ENCODE results near the gene MAGEA8.
"Not testable (repeated sequence)": the region's sequence is repeated elsewhere in the genome, so short reads cannot be mapped to it uniquely, and the experiment has no call there.

The MAGEA8 gene

GRCh38 chrX:149865390-149865789 lies 15.6 kb upstream of the MAGEA8 start:
- DNase-seq (ENCODE audit: low read depth), result no peak
- TF ChIP-seq CTCF (IDR thresholded peaks at IDR 0.05; ENCODE audit: low read depth, low read length, missing control alignments), result no peak
- in situ Hi-C loops (cut with HindIII; ENCODE audit: low sequenced_read_pairs), result no loop called here
- H3K4me3 ChIP-seq (ENCODE audit: low read depth, low read length), result no peak overlapping the region

DNA sequence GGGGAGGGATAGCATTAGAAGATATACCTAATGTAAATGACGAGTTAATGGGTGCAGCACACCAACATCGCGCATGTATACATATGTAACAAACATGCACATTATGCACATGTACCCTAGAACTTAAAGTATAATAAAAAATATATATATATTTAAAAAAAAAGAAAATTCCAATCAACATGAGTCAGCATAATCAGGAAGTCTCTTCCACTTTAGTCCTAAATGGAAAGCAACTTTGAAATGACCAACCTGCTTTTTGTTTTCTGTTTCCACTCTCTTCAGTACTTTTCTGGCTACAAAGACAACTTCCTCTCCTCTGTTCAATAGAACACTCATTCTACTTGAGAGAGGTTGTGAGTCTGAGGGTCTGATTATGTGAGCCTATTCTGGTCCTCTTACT lies 13.5 kb upstream of the MAGEA8 start:
- no peak for DNase-seq (ENCODE audit: low read depth)
- in situ Hi-C loops (cut with HindIII; ENCODE audit: low sequenced_read_pairs), result no loop called here

DNA sequence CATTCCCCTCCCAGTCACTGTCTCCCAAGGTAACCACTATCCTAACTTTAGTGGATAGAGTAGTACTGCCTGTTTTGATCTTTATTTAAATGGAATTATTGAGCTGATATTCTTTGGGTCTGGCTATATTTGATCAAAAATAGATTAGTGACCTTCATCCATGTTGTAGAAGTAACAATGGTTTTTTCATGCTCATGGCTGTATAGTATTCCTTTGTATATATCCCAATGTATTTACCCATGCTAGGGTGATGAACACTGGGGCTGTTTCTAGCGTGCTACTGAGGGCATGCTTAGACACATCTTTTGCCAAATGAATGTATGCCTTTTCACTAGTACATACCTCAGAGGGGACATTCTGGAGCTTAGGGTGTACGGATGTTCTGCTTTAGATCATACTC lies 10.1 kb upstream of the MAGEA8 start:
- H3K4me3 ChIP-seq (ENCODE audit: low read depth, low read length), result no peak overlapping the region
- in situ Hi-C loops (cut with HindIII; ENCODE audit: low sequenced_read_pairs), result no loop called here
- TF ChIP-seq CTCF (IDR thresholded peaks at IDR 0.05; ENCODE audit: low read depth, low read length, missing control alignments), result no peak
- DNase-seq (ENCODE audit: low read depth), result no peak

More for the DNA sequence above, 13.5 kb upstream of the MAGEA8 start:
- TF ChIP-seq CTCF (IDR thresholded peaks at IDR 0.05; ENCODE audit: low read depth, low read length, missing control alignments), result no peak
- no peak overlapping the region for H3K4me3 ChIP-seq (ENCODE audit: low read depth, low read length)

- no peak for DNase-seq (ENCODE audit: low read depth)
- no peak for TF ChIP-seq CTCF (IDR thresholded peaks at IDR 0.05; ENCODE audit: low read depth, low read length, missing control alignments)
- in situ Hi-C loops (cut with HindIII; ENCODE audit: low sequenced_read_pairs), result no loop called here
- H3K4me3 ChIP-seq (ENCODE audit: low read depth, low read length), result no peak overlapping the region
Observed at GRCh38 chrX:149871433-149871832, 9.6 kb upstream of the MAGEA8 start.

DNA sequence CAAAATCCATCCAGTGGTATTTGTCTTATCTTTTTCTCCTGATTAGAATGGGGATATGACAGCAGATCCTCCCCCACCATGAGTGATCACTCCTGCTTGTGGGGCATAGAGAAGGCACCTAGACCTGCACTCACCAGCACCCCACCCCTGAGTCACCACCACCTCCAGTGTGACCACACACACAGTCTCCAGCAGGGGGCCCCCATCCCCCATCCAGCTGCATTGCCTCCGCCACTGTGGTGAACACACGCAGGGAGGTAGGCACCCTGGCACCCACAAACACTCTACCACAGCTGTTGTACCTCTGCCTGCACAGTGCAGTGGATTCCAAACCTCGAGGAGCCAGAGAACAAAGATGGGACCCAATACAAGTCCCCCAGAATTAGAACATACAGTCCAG lies 9.0 kb upstream of the MAGEA8 start:
- TF ChIP-seq CTCF (IDR thresholded peaks at IDR 0.05; ENCODE audit: low read depth, low read length, missing control alignments), result no peak
- no peak for DNase-seq (ENCODE audit: low read depth)
- H3K4me3 ChIP-seq (ENCODE audit: low read depth, low read length), result no peak overlapping the region
- in situ Hi-C loops (cut with HindIII; ENCODE audit: low sequenced_read_pairs), result no loop called here

- DNase-seq (ENCODE audit: low read depth), result no peak
- in situ Hi-C loops (cut with HindIII; ENCODE audit: low sequenced_read_pairs), result no loop called here
- H3K4me3 ChIP-seq (ENCODE audit: low read depth, low read length), result no peak overlapping the region
- no peak for TF ChIP-seq CTCF (IDR thresholded peaks at IDR 0.05; ENCODE audit: low read depth, low read length, missing control alignments)
Observed at GRCh38 chrX:149877157-149877556, 3.8 kb upstream of the MAGEA8 start.

GRCh38 chrX:149877636-149878035 lies 3.3 kb upstream of the MAGEA8 start:
- H3K4me3 ChIP-seq (ENCODE audit: low read depth, low read length), result no peak overlapping the region
- no peak for DNase-seq (ENCODE audit: low read depth)
- no peak for TF ChIP-seq CTCF (IDR thresholded peaks at IDR 0.05; ENCODE audit: low read depth, low read length, missing control alignments)
- in situ Hi-C loops (cut with HindIII; ENCODE audit: low sequenced_read_pairs), result no loop called here

DNA sequence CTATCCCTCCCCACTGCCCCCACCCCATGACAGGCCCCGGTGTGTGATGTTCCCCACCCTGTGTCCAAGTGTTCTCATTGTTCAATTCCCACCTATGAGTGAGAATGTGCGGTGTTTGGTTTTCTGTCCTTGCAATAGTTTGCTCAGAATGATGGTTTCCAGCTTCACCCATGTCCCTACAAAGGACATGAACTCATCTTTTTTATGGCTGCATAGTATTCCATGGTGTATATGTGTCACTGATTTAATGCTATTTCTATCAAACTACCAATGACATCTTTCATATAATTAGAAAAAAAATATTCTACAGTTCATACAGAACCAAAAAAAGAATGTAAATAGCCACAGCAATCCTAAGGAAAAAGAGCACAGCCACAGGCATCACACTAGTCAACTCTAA lies 9.8 kb downstream of the MAGEA8 start:
- in situ Hi-C loops (cut with HindIII; ENCODE audit: low sequenced_read_pairs); DNase-seq (ENCODE audit: low read depth); H3K4me3 ChIP-seq (ENCODE audit: low read depth, low read length): not testable (repeated sequence)

Data from astrocyte of the cerebellum (primary cell).